Kasumi-1 (cell line): ENCODE results near the gene RTBDN.
A peak's percentile ranks its signal among the peaks of the same experiment; 100 is the strongest.
"Not testable (repeated sequence)": the region's sequence is repeated elsewhere in the genome, so short reads cannot be mapped to it uniquely, and the experiment has no call there.

ENCODE experiments used
- DNase-seq, 2 experiments: peaks; one replicate each; lab custom pipeline; 2025; lab: John Stamatoyannopoulos, UW

The RTBDN gene

DNA sequence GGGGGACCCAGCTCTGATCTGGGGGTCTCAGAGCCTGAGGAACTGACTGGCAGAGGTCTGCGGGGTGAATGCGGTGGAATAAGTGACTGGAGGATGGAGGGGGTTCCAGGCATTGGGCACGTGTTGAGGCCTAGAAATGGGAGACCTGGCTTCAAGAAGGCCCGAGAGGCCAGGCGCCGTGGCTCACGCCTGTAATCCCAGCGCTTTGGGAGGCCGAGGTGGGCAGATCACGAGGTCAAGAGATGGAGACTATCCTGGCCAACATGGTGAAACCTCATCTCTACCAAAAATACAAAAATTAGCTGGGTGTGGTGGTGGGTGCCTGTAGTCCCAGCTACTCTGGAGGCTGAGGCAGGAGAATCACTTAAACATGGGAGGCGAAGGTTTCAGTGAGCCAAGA, 16.6 kb downstream of the RTBDN start:
- DNase-seq = not testable (repeated sequence)

DNA sequence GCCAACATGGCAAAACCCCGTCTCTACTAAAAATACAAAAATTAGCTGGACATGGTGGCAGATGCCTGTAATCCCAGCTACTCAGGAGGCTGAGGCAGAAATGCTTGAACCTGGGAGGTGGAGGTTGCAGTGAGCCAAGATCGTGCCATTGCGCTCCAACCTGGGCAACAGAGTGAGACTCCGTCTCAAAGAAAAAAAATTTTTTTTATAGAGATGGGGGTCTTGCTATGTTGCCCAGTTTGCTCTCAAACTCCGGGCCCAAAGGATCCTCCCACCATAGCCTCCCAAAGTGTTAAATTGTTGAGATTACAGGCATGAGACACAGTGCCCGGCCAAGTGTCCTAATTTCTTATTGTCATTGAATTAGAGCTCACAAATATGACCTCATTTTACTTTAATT, 17.2 kb downstream of the RTBDN start:
- DNase-seq = not testable (repeated sequence)

DNA sequence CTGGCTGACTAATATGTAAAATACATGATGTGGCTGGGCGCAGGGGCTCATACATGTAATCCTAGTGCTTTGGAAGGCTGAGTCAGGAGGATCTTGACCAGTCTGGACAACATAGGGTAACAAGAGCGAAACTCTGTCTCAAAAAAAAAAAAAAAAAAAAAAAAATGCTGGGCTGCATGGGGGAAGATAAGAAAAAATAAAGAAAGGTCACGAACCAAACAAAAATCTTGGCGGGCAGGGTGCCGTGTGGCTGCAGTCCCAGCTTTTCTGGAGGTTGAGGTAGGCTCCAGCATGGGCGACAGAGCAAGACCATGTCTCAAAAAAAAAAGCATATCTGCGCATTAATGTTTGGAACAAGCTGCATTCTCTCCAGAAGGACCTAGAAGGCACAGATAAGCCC, 19.3 kb downstream of the RTBDN start:
- DNase-seq = no peak

DNA sequence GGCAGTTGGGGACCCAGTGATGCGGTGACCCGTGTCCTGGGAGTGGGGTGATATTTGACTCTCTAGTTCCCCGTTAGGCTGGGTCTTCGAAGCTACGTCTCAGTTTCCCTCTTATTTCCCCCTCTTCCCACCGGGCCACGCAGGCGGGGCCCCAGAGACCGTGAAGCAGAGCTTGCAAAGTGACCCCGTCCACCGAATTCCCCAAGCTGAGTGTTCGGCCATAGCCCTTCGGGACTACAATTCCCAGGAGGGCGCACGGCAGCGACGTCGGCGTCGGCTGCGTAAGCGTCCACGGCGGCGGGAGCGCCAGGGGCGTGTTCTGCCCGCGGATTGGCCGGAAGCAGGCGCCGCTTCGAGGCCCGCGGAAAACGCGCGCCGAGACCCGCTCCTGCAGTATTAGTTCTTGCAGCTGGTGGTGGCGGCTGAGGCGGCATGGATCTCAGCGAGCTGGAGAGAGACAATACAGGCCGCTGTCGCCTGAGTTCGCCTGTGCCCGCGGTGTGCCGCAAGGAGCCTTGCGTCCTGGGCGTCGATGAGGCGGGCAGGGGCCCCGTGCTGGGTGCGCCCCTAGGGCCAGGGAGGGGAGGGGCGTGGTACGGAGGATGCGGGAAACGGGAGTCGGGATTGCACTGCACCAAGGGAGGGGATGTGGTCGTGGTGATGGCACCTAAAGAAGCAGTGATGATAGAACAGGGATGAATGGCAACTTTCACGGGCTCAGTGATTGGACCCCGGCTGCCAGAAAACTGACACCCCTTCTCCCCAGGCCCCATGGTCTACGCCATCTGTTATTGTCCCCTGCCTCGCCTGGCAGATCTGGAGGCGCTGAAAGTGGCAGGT, 27.9 kb downstream of the RTBDN start, which contains the start of gene RNASEH2A:
TSS of gene RNASEH2A (plus strand) at position 343 of the 840 bp plus-strand sequence. CDS start at position 433, 90 bp downstream.
- peak; percentile 75 to 87 for DNase-seq

DNA sequence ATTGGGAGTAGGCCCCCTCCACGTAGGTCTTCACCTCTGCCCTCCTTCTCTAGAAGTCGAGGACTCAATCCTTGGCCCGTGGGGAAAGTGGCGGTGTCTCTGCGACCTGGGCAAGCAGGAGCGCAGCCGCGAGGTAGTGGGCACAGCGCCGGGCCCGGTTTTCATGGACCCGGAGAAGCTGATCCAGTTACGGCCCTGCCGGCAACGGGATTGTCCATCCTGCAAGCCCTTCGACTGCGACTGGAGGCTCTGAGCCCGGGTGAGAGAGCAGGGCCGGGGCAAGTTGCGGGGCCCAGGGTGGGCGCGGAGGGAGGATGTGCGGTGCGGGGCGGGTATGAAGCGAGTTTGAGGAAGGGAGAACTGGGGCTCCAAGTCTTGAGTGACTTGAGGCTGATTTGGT, 30.3 kb downstream of the RTBDN start:
- no peak for DNase-seq

DNA sequence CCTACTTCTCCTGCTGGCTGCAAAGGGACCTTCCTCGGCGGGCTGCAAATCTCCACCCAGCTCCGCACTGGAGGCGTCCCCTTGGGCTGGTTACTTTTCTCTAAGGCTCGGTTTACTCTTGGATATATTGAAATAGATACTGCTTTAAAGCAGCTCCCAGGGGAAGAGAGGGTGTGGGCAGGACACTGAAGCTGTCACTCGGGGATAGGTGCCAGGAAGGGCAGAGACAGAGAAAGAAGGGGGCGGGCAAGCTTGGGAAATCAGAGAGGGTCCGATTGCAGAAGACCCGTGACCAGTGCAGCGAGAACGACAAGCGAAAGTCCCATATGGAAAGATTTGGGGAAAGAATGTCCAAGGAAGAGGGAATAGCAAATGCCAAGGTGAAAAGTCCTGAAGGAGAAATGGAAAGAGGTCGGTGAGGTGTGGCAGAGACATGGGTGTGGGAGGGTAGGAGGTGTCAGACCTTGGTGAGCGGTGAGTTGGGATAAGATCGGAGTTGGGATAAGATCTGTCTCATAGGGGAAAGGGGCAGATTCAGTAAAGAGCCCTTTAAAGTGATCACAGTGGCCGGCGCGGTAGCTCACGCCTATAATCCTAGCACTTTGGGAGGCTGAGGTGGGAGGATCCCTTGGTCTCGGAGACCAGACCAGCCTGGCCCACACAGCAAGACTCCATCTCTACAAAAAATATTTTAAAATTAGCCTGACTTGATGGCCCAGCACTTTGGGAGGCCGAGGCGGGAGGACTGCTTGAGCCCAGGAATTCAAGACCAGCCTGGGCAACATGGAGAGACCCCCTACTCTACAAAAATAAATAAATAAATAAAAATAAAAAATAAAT, 31.9 kb downstream of the RTBDN start:
- DNase-seq = peak in 1 of 2 experiments; percentile 42

DNA sequence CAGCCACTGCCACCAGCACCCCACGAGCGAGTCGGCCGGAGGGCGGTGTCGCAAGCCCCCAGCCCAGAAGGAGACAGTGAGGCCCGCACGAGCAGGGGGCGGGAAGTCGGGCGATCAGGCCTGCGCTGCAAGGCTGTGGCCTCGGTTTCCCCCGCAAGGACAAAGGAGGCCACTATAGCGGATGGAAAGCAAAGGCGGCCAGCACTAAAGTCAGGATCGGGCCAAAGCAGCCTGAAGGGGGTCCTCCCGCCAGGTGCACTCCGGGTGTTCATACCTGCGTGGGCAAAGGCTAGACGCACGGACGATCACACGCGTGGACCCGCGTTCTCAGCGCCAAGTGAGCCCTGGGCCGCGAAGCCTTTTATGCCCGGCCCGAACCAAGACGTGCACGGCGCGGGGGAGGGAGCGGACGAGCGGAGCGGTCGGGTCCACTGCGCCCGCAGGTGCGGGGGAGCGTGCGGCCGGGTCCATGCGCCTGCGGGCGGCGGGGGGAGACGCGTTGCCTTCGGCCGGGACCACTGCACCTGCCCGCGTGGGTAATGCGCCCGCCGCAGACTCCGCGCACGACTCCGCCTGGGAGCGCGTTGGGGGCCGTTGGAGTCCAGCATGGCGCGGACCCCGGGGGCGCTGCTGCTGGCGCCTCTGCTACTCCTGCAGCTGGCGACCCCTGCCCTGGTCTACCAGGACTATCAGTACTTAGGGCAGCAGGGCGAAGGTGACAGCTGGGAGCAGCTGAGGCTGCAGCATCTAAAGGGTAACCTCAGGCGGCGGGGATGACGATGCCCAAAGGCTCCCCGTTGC, 32.7 kb downstream of the RTBDN start, which contains the start of the genes PRDX2 and THSD8:
TSS of gene PRDX2 (minus strand) at position 335 of the 801 bp plus-strand sequence. CDS start 539 bp downstream, outside the sequence.
TSS of gene THSD8 (plus strand) at position 604 of the 801 bp plus-strand sequence. CDS start at position 607, 3 bp downstream.
- peak; percentile 19 to 30 for DNase-seq

DNA sequence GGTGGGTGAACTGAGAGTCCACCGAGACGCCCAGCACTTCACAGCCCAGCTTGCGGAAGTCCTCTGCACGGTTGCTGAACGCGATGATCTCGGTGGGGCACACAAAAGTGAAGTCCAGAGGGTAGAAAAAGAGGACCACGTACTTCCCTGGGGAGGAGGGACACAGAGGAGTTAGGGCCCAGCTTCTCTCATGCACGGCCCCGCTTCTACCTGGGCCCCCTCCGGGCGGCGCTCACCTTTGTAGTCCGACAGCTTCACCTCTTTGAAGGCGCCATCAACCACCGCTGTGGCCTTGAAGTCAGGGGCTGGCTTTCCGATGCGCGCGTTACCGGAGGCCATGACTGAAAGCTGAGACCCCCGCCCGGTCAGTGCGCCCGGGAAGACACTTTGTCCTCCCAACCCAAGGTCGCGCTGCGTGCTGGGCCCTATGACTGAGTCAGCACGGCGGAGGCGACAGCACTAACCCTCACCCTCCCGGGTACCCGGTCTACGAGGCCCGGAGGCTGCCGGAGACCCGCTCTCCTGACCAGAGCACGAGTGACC, 33.4 kb downstream of the RTBDN start:
- DNase-seq = no peak

DNA sequence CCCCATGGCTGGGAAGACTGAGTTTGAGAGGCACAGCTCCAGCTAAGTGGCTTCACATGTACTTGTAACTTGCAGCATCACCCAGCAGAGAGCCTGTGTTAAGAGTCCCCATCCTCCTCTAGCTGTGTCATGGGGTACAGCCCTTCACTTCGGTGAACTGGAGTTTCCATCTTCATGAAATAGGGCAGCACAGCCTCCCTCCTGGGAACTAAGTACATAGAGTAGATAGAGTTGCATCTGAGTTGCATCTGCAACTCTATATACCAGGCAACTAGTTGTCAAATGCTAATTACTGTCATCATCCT, 34.0 kb downstream of the RTBDN start:
- no peak for DNase-seq

DNA sequence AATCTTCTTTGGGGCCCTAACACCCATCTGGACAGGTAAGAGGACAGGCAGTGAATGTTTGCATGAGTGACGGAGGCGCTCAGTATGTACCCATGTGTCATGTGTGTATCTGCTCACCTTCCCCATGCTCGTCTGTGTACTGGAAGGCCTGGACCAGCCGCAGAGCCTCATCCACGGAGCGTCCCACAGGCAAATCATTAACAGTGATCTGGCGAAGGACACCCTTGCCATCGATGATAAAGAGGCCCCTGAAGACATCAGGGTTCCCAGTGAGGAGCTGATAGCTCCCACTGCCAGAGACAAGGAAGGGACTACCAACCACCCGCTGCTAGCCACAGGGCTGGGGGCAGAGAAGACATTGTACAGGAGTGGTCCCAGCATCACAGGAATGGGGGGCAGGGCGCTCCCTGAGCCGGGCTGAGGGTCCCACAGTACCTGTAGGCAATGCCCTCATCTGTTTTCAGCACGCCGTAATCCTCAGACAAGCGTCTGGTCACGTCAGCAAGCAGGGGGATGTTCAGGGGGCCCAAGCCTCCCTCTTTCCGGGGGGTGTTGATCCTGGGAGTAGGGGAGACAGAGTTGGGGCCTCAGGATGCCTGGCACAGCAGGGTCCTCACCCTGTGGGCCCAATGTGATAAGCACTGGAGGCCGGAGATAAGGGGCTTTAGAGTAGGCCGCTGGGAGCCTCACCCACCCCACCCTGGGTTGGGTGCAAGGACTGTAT, 34.5 kb downstream of the RTBDN start:
- DNase-seq = no peak

DNA sequence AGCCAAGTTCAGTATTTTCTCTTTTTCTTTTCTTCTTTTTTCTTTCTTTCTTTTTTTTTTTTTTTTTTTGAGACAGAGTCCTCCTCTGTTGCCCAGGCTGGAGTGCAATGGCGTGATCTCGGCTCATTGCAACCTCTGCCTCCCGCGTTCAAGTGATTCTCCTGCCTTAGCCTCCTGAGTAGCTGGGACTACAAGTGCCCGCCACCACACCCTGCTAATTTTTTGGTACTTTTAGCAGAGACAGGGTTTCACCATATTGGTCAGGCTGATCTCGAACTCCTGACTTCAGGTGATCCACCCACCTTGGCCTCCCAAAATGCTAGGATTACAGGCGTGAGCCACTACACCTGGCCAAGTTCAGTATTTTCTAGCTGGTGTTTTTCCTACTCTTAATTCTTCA, 36.8 kb downstream of the RTBDN start:
- not testable (repeated sequence) for DNase-seq

DNA sequence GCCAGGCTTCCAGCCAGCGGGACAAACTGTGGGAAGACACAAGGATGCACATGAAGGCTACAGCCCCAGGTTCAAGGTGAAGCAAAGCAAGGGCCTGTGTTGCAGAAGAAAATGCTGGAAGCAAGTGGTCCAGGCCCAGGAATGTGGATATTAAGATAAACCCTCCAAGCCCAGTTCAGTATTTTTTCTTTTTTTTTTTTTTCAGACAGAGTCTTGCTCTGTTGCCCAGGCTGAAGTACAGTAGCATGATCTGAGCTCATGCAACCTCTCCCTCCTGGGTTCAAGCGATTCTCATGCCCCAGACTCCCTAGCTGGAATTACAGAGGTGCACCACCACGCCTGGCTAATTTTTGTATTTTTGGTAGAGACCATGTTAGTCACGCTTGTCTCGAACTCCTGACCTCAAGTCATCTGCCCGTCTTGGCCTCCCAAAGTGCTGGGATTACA, 37.2 kb downstream of the RTBDN start:
- no peak for DNase-seq

DNA sequence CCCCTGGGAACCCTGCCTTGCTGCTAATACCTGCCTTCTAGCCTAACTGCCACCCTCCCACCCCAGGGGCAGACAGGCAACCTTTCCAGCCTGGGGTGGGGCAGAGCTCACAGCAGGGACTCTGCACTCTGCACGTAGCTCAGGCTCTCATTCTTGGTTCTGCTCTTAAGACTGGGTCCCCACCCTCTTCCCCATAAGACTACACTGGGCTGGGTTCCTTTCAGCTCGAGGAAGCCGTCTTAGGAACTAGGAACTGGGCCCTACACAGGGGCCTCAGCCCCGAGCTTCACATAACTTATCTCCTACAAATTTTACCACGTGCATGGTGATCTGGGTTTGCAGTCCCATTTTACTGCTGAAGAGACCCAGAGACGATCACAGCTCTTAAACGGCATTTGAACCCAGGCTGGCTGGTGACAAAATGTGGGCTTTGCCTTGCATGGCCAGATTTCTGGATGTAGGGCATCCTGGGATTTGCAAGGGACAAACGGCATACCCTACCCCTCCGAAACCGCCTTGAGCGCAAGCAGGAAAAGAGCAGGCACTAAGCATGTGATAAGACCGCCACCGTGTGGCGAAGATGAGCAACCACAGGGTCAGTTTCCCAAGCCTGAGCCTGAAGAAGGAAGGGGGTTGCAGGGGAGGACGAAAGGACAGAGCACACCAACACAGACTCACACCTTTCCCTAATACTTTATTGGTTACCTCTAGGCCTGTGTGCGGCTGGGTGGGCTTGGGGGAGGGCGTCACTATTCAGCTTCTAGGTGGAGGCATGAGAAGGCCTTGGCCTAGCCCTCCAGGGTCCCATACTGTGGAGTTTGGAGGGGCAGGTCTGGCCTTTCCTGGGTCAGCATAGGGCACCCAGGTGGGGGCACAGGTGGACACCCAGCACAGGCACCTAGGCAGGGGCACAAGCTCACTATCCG, 38.0 kb downstream of the RTBDN start:
- DNase-seq = peak; percentile 86 to 89

DNA sequence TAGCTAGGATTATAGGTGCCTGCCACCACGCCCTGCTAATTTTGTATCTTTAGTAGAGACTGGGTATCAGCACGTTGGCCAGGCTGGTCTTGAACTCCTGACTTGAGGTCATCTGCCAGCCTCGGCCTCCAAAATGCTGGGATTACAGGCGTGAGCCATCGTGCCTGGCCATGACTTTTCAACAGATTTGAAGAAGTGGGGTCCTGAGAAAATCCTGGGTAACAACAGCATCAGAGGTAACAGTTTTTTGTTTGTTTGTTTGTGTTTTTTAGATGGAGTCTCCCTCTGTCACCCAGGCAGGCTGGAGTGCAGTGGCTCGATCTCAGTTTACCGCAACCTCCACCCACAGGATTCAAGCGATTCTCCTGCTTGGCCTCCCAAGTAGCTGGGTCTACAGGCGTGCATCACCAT, 39.4 kb downstream of the RTBDN start:
- DNase-seq = no peak

DNA sequence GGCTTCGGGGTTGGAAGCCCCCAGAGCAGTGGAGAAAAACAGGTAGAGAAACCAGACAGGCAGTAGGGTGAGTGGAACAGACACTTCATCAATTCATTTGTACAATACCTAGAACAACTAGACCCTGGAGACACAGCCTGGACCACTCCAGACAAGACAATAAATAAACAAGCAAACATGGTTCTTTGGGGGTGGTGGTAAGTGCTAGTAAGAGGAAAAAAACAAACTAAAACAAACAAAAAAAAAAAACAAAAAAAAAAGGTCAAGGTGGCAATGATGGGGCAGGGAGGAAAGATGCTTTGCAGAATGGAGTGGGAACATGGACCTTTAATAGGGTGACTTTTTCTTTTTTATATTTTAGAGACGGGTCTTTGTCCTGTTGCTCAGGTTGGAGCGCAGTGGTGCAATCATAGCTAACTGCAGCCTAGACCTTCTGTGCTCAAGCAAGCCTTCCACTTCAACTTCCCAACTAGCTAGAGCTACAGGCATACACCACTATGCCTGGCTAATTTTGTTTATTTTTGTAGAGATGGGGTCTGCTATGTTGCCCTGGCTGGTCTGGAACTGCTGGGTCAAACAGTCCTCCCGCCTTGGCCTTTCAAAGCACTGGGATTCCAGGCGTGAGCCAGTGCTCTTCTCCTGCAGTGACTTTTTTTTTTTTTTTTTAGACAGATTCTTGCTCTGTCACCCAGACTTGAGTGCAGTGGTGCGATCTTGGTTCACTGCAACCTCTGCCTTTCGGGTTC, 40.0 kb downstream of the RTBDN start:
- no peak for DNase-seq

DNA sequence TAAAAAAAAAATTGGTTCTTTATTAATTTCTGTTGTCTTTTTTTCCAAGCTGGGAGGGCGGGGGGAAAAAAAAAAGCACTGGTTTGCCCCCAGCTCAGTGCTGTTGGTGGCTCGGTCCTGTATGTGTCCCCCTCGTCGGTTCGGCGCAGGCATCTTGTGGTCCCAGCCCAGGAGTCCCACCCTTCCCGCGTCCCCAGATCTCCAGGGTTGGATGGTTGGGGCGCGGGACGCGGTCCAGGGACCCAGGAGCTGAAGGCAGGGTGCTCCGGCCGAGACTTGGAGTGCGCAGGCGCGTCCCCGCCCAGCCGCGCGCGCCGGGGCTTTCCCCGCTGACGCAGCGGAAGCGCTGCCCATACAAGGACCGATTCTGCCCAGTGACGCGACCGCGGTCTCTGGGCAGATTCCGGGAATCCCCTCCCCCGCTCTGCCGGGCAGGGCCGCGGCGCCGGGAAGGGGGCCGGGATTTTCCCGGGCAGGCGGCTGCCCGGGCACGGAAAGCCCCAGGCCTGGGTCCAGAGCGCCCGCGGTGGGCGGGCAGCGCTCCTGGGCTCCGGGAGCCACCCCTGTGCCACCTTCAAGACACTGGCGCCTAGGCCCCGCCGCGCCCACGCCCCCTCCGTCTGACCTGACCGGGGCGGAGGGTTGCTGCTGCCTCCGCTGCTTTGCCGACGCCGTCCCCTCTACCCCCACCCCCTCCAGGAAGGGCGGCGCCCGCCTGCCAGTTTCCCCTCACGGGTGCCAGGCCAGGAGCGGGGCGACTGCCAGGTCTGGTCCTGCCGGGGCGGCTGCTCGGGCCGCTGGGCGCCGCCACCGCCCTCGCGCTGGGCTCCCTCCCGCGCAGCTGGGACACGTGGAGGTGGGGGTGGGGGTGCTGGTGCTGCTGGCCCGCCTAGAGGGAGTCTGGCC, 40.8 kb downstream of the RTBDN start:
- peak; percentile 73 to 82 for DNase-seq

DNA sequence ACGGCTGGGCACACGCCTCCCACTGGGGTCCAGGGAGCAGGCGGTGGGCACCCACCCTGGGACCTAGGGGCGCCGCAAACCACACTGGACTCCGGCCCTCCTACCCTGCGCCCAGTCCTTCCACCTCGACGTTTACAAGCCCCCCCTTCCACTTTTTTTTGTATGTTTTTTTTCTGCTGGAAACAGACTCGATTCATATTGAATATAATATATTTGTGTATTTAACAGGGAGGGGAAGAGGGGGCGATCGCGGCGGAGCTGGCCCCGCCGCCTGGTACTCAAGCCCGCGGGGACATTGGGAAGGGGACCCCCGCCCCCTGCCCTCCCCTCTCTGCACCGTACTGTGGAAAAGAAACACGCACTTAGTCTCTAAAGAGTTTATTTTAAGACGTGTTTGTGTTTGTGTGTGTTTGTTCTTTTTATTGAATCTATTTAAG, 41.5 kb downstream of the RTBDN start:
- DNase-seq = no peak
